ENCODE measurements around the gene CEACAM5. TPM values are rescaled to one million over a fixed set of nuclear protein-coding genes. Genes with fewer than 3 reads are reported as not detected.

Gene CEACAM5
- total RNA-seq, 4 donors from 2014 or later, result not detected

DNA sequence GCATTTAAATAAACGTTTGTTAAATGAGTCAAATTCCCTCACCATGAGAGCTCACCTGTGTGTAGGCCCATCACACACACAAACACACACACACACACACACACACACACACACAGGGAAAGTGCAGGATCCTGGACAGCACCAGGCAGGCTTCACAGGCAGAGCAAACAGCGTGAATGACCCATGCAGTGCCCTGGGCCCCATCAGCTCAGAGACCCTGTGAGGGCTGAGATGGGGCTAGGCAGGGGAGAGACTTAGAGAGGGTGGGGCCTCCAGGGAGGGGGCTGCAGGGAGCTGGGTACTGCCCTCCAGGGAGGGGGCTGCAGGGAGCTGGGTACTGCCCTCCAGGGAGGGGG is 8.5 kb upstream of the CEACAM5 start:
- Histone ChIP-seq H3K4me3 (no peak overlapping the region), H3K9me3 (peaks cover 0 to 3% (median 0%) of the 10 kb centered on the region in 4 donors), H3K36me3 (no peaks in the 10 kb centered on the region), H3K4me1 (no peaks in the 10 kb centered on the region), H3K27me3 (no peaks in the 10 kb centered on the region), H3K27ac (no peak overlapping the region)
- TF ChIP-seq, protein P1, sequence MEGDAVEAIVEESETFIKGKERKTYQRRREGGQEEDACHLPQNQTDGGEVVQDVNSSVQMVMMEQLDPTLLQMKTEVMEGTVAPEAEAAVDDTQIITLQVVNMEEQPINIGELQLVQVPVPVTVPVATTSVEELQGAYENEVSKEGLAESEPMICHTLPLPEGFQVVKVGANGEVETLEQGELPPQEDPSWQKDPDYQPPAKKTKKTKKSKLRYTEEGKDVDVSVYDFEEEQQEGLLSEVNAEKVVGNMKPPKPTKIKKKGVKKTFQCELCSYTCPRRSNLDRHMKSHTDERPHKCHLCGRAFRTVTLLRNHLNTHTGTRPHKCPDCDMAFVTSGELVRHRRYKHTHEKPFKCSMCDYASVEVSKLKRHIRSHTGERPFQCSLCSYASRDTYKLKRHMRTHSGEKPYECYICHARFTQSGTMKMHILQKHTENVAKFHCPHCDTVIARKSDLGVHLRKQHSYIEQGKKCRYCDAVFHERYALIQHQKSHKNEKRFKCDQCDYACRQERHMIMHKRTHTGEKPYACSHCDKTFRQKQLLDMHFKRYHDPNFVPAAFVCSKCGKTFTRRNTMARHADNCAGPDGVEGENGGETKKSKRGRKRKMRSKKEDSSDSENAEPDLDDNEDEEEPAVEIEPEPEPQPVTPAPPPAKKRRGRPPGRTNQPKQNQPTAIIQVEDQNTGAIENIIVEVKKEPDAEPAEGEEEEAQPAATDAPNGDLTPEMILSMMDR (IDR thresholded peaks at IDR 0.05), result no peak
- TF ChIP-seq POLR2A (IDR thresholded peaks at IDR 0.05), result no peak
- no peak for TF ChIP-seq EP300 (IDR thresholded peaks at IDR 0.05)
- 44 to 70% methylated on average over 2 of the region's 2 CpGs for WGBS, 2 donors
- DNase-seq (ENCODE audit: low spot score in 2 of 2), result no peak

DNA sequence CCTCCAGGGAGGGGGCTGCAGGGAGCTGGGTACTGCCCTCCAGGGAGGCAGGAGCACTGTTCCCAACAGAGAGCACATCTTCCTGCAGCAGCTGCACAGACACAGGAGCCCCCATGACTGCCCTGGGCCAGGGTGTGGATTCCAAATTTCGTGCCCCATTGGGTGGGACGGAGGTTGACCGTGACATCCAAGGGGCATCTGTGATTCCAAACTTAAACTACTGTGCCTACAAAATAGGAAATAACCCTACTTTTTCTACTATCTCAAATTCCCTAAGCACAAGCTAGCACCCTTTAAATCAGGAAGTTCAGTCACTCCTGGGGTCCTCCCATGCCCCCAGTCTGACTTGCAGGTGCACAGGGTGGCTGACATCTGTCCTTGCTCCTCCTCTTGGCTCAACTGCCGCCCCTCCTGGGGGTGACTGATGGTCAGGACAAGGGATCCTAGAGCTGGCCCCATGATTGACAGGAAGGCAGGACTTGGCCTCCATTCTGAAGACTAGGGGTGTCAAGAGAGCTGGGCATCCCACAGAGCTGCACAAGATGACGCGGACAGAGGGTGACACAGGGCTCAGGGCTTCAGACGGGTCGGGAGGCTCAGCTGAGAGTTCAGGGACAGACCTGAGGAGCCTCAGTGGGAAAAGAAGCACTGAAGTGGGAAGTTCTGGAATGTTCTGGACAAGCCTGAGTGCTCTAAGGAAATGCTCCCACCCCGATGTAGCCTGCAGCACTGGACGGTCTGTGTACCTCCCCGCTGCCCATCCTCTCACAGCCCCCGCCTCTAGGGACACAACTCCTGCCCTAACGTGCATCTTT is 7.8 kb upstream of the CEACAM5 start:
- TF ChIP-seq, protein P1 (IDR thresholded peaks at IDR 0.05), result no peak
- TF ChIP-seq POLR2A (IDR thresholded peaks at IDR 0.05) (no peak), EP300 (IDR thresholded peaks at IDR 0.05) (no peak)
- H3K4me1 ChIP-seq, result no peaks in the 10 kb centered on the region
- WGBS, 2 donors, result 71 to 85% methylated on average over 9 to 12 of the region's 13 CpGs
- DNase-seq (ENCODE audit: low spot score in 2 of 2), result no peak
- H3K27ac ChIP-seq, result no peak overlapping the region
- peaks cover 0 to 2% of the 10 kb centered on the region in 2 donors for H3K27me3 ChIP-seq
- no peaks in the 10 kb centered on the region for H3K36me3 ChIP-seq
- H3K9me3 ChIP-seq, result no peaks in the 10 kb centered on the region
- H3K4me3 ChIP-seq, result no peak overlapping the region

DNA sequence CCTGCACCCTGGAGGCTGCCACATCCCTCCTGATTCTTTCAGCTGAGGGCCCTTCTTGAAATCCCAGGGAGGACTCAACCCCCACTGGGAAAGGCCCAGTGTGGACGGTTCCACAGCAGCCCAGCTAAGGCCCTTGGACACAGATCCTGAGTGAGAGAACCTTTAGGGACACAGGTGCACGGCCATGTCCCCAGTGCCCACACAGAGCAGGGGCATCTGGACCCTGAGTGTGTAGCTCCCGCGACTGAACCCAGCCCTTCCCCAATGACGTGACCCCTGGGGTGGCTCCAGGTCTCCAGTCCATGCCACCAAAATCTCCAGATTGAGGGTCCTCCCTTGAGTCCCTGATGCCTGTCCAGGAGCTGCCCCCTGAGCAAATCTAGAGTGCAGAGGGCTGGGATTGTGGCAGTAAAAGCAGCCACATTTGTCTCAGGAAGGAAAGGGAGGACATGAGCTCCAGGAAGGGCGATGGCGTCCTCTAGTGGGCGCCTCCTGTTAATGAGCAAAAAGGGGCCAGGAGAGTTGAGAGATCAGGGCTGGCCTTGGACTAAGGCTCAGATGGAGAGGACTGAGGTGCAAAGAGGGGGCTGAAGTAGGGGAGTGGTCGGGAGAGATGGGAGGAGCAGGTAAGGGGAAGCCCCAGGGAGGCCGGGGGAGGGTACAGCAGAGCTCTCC is 6.9 kb upstream of the CEACAM5 start:
- TF ChIP-seq EP300 (IDR thresholded peaks at IDR 0.05) (no peak), POLR2A (IDR thresholded peaks at IDR 0.05) (no peak)
- TF ChIP-seq, protein P1 (IDR thresholded peaks at IDR 0.05), result no peak
- H3K27ac ChIP-seq, result no peak overlapping the region
- H3K4me3 ChIP-seq, result no peak overlapping the region
- DNase-seq (ENCODE audit: low spot score in 2 of 2), result no peak
- H3K9me3 ChIP-seq, result peaks cover 0 to 1% (median 0%) of the 10 kb centered on the region in 4 donors
- 28 to 43% methylated on average over 7 to 10 of the region's 10 CpGs for whole genome bisulfite sequencing, 2 donors
- H3K27me3 ChIP-seq, result peaks cover 0 to 12% of the 10 kb centered on the region in 2 donors
- no peaks in the 10 kb centered on the region for H3K4me1 ChIP-seq
- H3K36me3 ChIP-seq, result no peaks in the 10 kb centered on the region

DNA sequence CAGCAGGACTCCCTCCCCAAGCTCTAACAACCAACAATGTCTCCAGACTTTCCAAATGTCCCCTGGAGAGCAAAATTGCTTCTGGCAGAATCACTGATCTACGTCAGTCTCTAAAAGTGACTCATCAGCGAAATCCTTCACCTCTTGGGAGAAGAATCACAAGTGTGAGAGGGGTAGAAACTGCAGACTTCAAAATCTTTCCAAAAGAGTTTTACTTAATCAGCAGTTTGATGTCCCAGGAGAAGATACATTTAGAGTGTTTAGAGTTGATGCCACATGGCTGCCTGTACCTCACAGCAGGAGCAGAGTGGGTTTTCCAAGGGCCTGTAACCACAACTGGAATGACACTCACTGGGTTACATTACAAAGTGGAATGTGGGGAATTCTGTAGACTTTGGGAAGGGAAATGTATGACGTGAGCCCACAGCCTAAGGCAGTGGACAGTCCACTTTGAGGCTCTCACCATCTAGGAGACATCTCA is 6.2 kb upstream of the CEACAM5 start:
- DNase-seq (ENCODE audit: low spot score in 2 of 2), result no peak
- no peak overlapping the region for H3K27ac ChIP-seq
- H3K9me3 ChIP-seq, result peaks cover 0 to 7% (median 0%) of the 10 kb centered on the region in 4 donors
- H3K36me3 ChIP-seq, result no peaks in the 10 kb centered on the region
- TF ChIP-seq, protein P1 (IDR thresholded peaks at IDR 0.05), result no peak
- H3K4me1 ChIP-seq, result no peaks in the 10 kb centered on the region
- H3K27me3 ChIP-seq, result peaks cover 0 to 16% of the 10 kb centered on the region in 2 donors
- 38 to 49% methylated on average over 3 of the region's 3 CpGs for WGBS, 2 donors
- H3K4me3 ChIP-seq, result no peak overlapping the region
